AG09309 (cell line): ENCODE results near the gene AURKB.

Experiments used
- DNase-seq: peaks from one replicate; pipeline ENCODE4 v3.0.0-alpha.2; 2010; ENCODE audit warnings: low read depth
- H3K4me3 ChIP-seq: 2 replicates; pipeline ENCODE4 v1.5.1; 2011; ENCODE audit warnings: mild to moderate bottlenecking, low read depth, low read length, moderate library complexity; ENCODE audit not compliant: control insufficient read depth
- CTCF ChIP-seq: IDR thresholded peaks from 2 replicates; pipeline ENCODE4 v1.5.1; 2011; ENCODE audit warnings: mild to moderate bottlenecking, low read depth, low read length, inconsistent platforms; ENCODE audit not compliant: insufficient read depth, control insufficient read depth; ENCODE audit errors: missing control alignments

AURKB gene

GRCh38 chr17:8235676-8236075 is 25.3 kb upstream of the AURKB start:
- no peak overlapping the region for H3K4me3 ChIP-seq
- DNase-seq = no peak
- TF ChIP-seq CTCF = no peak

GRCh38 chr17:8234361-8235270 is 24.2 kb upstream of the AURKB start:
- H3K4me3 ChIP-seq = no peak overlapping the region
- DNase-seq = no peak
- no peak for TF ChIP-seq CTCF

- H3K4me3 ChIP-seq = no peak overlapping the region
- TF ChIP-seq CTCF = no peak
Measured at GRCh38 chr17:8231701-8232100, 21.3 kb upstream of the AURKB start.

GRCh38 chr17:8227238-8227581 is 16.8 kb upstream of the AURKB start:
- TF ChIP-seq CTCF = no peak
- no peak for DNase-seq
- H3K4me3 ChIP-seq = peak overlapping the region; percentile 23

More at GRCh38 chr17:8231701-8232100, 21.3 kb upstream of the AURKB start:
- no peak for DNase-seq

- no peak for TF ChIP-seq CTCF
- H3K4me3 ChIP-seq = peak overlapping the region; percentile 23
- DNase-seq = peak; percentile 84
Measured at GRCh38 chr17:8226536-8227237, 16.3 kb upstream of the AURKB start.

- no peak for TF ChIP-seq CTCF
- DNase-seq = no peak
- no peak overlapping the region for H3K4me3 ChIP-seq
Measured at GRCh38 chr17:8225813-8226535, 15.6 kb upstream of the AURKB start.
